ENCODE data around the gene TEDC1. TPM values are rescaled to one million over a fixed set of nuclear protein-coding genes. Genes with fewer than 3 reads are reported as not detected.

TEDC1 gene
- total RNA-seq, 1 experiment from 2014 or later, result 26.2 TPM

DNA sequence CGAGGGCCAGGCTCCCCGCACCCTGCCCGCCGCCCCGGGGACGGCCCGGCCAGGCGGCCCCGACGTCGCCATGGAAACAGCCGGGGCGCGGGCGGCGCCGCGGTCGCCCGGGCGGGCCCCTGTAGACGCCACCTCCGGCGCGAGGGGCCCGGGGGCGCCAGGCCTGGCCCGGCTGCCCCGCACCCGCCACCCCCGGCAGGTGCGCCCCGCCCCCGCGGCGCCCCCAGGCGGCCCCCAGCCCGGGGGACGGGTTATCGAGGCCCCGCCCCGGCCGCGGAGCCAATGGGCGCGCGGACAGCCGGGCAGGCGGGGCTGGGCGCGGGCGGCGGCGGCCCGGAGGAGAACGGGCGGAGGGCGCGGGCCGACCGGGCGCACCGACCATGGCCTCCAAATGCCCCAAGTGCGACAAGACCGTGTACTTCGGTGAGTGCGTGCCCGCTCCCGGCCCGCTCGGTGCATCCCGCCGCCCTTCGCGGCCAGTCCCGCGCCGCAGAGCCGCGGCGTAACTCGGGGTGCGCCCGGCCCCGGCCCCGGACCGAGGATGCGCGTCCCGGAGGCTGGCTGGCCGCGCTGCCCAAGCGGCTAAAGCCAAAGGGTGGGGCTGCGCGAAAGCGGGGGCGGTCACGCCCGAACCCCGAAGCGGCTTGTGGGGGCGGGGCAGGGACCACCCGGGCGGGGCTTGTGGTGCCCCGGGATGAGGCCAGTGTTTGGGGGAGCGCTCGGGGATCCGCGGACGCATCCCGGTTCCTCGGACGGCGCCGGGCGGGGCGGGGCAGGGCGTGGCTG is 16.4 kb upstream of the TEDC1 start, which contains the start of gene CRIP2:
Gene CRIP2 (plus strand): TSS at position 339 of the 786 bp plus-strand sequence. CDS start 42 bp downstream, at position 381.
- Mint-ChIP-seq H3K27me3 (ENCODE audit: low read depth) (peaks cover 39% of the 10 kb centered on the region), H3K27ac (no peak within 1 kb of the TSS), H3K9me3 (peaks cover 0 to 3% of the 10 kb centered on the region in 2 experiments; a peak in 1 of 5 replicates), H3K4me1 (peaks cover 0 to 20% of the 10 kb centered on the region in 2 experiments; a peak in 2 of 4 replicates), H3K36me3 (ENCODE audit: insufficient read depth in 1 of 3, low read depth in 3 of 3) (peaks cover 0 to 2% (median 0%) of the 10 kb centered on the region in 3 experiments; a peak in 1 of 7 replicates), H3K4me3 (peak within 1 kb of the TSS; percentile 51 to 73)
- H2BK5ac ChIP-seq (ENCODE audit: insufficient read length, low read length), result no peak within 1 kb of the TSS
- TF ChIP-seq, protein P1, sequence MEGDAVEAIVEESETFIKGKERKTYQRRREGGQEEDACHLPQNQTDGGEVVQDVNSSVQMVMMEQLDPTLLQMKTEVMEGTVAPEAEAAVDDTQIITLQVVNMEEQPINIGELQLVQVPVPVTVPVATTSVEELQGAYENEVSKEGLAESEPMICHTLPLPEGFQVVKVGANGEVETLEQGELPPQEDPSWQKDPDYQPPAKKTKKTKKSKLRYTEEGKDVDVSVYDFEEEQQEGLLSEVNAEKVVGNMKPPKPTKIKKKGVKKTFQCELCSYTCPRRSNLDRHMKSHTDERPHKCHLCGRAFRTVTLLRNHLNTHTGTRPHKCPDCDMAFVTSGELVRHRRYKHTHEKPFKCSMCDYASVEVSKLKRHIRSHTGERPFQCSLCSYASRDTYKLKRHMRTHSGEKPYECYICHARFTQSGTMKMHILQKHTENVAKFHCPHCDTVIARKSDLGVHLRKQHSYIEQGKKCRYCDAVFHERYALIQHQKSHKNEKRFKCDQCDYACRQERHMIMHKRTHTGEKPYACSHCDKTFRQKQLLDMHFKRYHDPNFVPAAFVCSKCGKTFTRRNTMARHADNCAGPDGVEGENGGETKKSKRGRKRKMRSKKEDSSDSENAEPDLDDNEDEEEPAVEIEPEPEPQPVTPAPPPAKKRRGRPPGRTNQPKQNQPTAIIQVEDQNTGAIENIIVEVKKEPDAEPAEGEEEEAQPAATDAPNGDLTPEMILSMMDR (conservative IDR thresholded peaks at IDR 0.05), result no peak
- peak within 1 kb of the TSS; percentile 95 for H3K18ac ChIP-seq (ENCODE audit: insufficient read length, low read depth, low read length)
- peak within 1 kb of the TSS; percentile 44 for H3K14ac ChIP-seq (ENCODE audit: insufficient read depth, low read length)
- no peaks in the 10 kb centered on the region for H3K79me2 ChIP-seq (ENCODE audit: insufficient read depth, low read length)
- no peak within 1 kb of the TSS for H2BK15ac ChIP-seq (ENCODE audit: low read depth, low read length)
- H3K4ac ChIP-seq (ENCODE audit: low read depth, low read length), result no peak within 1 kb of the TSS
- H4K91ac ChIP-seq (ENCODE audit: insufficient read length, low read depth, low read length), result no peak within 1 kb of the TSS
- H2BK120ac ChIP-seq (ENCODE audit: low read depth, low read length, poor library complexity, severe bottlenecking), result no peak within 1 kb of the TSS
- no peak within 1 kb of the TSS for H2AK5ac ChIP-seq (ENCODE audit: insufficient read length, low read length)
- H3T11ph ChIP-seq (ENCODE audit: low read length), result no peak within 1 kb of the TSS
- H3K79me1 ChIP-seq (ENCODE audit: insufficient read depth, low read depth, low read length, poor library complexity, severe bottlenecking), result no peaks in the 10 kb centered on the region
- no CpG with 5 or more reads among the region's 118 CpGs for WGBS (ENCODE audit: extremely low coverage, insufficient read length, low lambda C conversion rate)
- no peak within 1 kb of the TSS for H3K56ac ChIP-seq (ENCODE audit: insufficient read length, low read depth, low read length)
- peaks cover 8% of the 10 kb centered on the region for H3K23me2 ChIP-seq (ENCODE audit: insufficient read length, low read depth, low read length, poor library complexity, severe bottlenecking)
- no peak for DNase-seq
- H3K27me3 ChIP-seq (ENCODE audit: insufficient read depth, low read length), result peaks cover 25% of the 10 kb centered on the region
- H3K4me1 ChIP-seq (ENCODE audit: insufficient read depth, low read length), result no peaks in the 10 kb centered on the region; the same call in 1 of the 2 replicates
- peak within 1 kb of the TSS; percentile 44 for H3K4me2 ChIP-seq (ENCODE audit: insufficient read depth, insufficient read length, low read length)
- no peak within 1 kb of the TSS for H3K27ac ChIP-seq (ENCODE audit: insufficient read length, low read depth, low read length)
- no peak within 1 kb of the TSS for H2AFZ ChIP-seq (ENCODE audit: low read length)
- H4K5ac ChIP-seq (ENCODE audit: insufficient read length, low read depth, low read length), result no peak within 1 kb of the TSS
- H3K23ac ChIP-seq (ENCODE audit: insufficient read length, low read depth, low read length), result no peak within 1 kb of the TSS
- no peaks in the 10 kb centered on the region for H4K20me1 ChIP-seq (ENCODE audit: control insufficient read depth, insufficient read depth, insufficient read length)
- no peak within 1 kb of the TSS for H2BK20ac ChIP-seq (ENCODE audit: low read depth, low read length, poor library complexity, severe bottlenecking)
- no peaks in the 10 kb centered on the region for H3K9me3 ChIP-seq (ENCODE audit: control insufficient read depth, low read depth, low read length)
- no peak within 1 kb of the TSS for H4K8ac ChIP-seq (replicated peaks; ENCODE audit: insufficient read length, low read depth, low read length)
- no peak within 1 kb of the TSS for H2BK12ac ChIP-seq (ENCODE audit: insufficient read length, low read depth, low read length)
- no peak within 1 kb of the TSS for H3K9ac ChIP-seq (ENCODE audit: extremely low read depth, insufficient read length, low read length)

Measured in H9 (cell line).